Hepatocyte (in vitro differentiated cells): ENCODE data around the gene FAF1.

Source experiments
- CTCF ChIP-seq: fragments of 200-600 bp; sonication (generic); IDR thresholded peaks from 2 replicates; pipeline ENCODE4 v1.5.1; 2016; ENCODE audit warnings: antibody characterized with exemption, mild to moderate bottlenecking; ENCODE audit not compliant: poor library complexity
- EZH2 ChIP-seq: fragments of 200-600 bp; sonication (generic); IDR thresholded peaks from 2 replicates; pipeline ENCODE4 v1.6.1; 2016; ENCODE audit warnings: antibody characterized with exemption, mild to moderate bottlenecking, borderline replicate concordance
- EZH2phosphoT487 ChIP-seq: fragments of 200-600 bp; sonication (generic); IDR thresholded peaks from one replicate; pipeline ENCODE4 v1.6.1; 2018; ENCODE audit warnings: antibody characterized with exemption, mild to moderate bottlenecking, low read depth, moderate library complexity; ENCODE audit not compliant: unreplicated experiment, severe bottlenecking

- TF ChIP-seq CTCF (no peak), EZH2phosphoT487 (no peak), EZH2 (no peak)
These were observed 99.8 kb downstream of the FAF1 start for GRCh38 chr1:50860256-50860655.
